AG10803 (cell line): ENCODE results near the gene OTOR.
A peak's percentile ranks its signal among the peaks of the same experiment; 100 is the strongest.

ENCODE experiments used
- DNase-seq: peaks from one replicate; pipeline ENCODE4 v3.0.0; 2010; ENCODE audit warnings: low read depth
- H3K4me3 ChIP-seq: 2 replicates; pipeline ENCODE4 v1.5.1; 2011; ENCODE audit warnings: mild to moderate bottlenecking, low read length, control low read depth
- CTCF ChIP-seq: conservative IDR thresholded peaks from 2 replicates; pipeline ENCODE4 v1.5.1; 2011; ENCODE audit warnings: mild to moderate bottlenecking, low read length, control low read depth, inconsistent platforms

Gene OTOR

GRCh38 chr20:16760431-16761304, 12.5 kb downstream of the OTOR start:
- H3K4me3 ChIP-seq = no peak overlapping the region
- DNase-seq = no peak
- no peak for TF ChIP-seq CTCF

GRCh38 chr20:16761305-16761829, 13.2 kb downstream of the OTOR start:
- peak; percentile 90 for TF ChIP-seq CTCF
- peak; percentile 71 for DNase-seq
- H3K4me3 ChIP-seq = no peak overlapping the region

GRCh38 chr20:16764560-16764959, 16.4 kb downstream of the OTOR start:
- DNase-seq = no peak
- TF ChIP-seq CTCF = no peak
- no peak overlapping the region for H3K4me3 ChIP-seq

GRCh38 chr20:16771213-16771612, 23.1 kb downstream of the OTOR start:
- TF ChIP-seq CTCF = no peak
- DNase-seq = no peak
- H3K4me3 ChIP-seq = no peak overlapping the region

- TF ChIP-seq CTCF = no peak
- no peak for DNase-seq
- H3K4me3 ChIP-seq = no peak overlapping the region
These were observed 27.8 kb downstream of the OTOR start for GRCh38 chr20:16775961-16776360.

- DNase-seq = no peak
- no peak overlapping the region for H3K4me3 ChIP-seq
- TF ChIP-seq CTCF = no peak
These were observed 29.0 kb downstream of the OTOR start for GRCh38 chr20:16777126-16777525.

GRCh38 chr20:16778159-16778558, 30.0 kb downstream of the OTOR start:
- no peak for TF ChIP-seq CTCF
- H3K4me3 ChIP-seq = no peak overlapping the region
- no peak for DNase-seq
